ENCODE results near the gene CLASRP.
A peak's percentile ranks its signal among the peaks of the same experiment; 100 is the strongest.

CLASRP gene

GRCh38 chr19:45021971-45022370, 16.9 kb upstream of the CLASRP start:
- DNase-seq, result no peak

DNA sequence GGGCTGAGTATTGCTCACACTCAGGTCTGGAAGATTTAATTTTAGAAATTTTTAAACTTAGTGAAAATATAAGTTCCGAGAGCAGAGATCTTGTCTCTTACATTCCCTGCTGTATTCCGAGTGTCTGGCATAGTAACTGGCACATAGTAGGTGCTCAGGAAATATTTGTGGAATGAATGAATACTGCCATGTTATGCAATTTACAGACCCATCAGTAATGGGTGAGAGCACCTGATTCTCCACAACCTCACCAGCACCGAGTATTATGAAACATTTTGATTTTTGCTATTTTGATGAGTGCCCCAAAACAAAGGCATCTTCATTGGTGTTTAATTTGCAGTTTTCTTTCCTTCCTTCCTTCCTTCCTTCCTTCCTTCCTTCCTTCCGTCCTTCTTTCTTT, 15.8 kb upstream of the CLASRP start:
- DNase-seq, result no peak

GRCh38 chr19:45025264-45025663, 13.6 kb upstream of the CLASRP start:
- DNase-seq, result no peak

DNA sequence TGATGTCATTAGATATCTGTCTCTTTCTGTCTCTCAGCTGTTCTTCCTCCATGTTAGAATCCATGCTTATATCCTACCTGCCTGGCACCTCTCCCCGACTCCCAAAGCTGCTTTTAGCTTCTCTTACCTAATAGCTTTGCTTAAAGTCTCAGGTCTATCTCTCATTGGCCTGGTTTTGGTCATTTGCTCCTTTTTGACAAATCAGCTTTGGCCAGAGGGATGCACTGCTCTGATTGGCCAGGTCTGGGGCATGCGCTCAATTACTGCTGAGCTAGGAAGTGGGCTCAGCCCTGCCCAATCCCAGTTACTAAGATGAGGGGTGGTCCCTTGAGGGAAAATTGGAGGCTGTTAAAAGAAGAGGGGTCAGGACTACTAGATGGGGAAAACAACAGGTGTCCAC, 11.5 kb upstream of the CLASRP start:
- no peak for DNase-seq

- no peak for DNase-seq
These were observed 8.0 kb upstream of the CLASRP start for GRCh38 chr19:45030825-45031224.

DNA sequence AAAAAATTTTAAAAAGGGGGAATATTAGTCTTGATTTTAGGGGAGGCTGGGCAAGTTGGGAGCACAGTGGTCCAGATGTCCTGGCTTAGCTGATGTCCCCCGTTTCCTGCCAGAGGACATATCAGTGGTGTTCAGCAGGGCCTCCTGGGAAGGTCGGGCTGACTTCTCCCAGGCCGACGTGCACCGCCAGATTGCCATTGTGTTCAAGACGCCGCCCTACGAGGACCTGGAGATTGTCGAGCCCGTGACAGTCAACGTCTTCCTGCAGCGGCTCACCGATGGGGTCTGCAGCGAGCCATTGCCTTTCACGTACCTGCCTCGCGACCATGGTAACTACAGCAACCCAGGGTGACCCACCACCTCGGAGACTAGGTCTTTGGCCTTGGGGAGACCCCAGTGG, 6.4 kb upstream of the CLASRP start:
- DNase-seq, result no peak

DNA sequence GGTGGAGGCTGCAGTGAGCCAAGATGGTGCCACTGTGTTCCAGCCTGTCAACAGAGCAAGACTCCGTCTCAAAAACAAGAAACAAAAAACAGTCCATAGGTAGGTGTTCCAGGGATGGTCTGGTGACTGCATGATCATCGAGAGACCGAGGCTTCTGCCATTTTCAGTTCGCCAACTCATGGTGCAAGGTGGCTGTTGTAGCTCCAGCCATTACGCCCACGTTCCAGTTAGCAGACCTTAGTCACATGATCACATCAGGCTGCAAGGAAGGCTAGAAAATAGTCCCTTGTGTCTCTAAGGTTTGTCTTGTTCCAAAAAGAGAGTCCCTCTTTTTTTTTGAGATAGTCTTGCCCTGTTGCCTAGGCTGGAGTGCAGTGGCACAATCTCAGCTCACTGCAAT, 3.1 kb upstream of the CLASRP start:
- no peak for DNase-seq

- DNase-seq, result no peak
These were observed 1.3 kb upstream of the CLASRP start for GRCh38 chr19:45037393-45038169.

GRCh38 chr19:45040059-45040771, 1.4 kb downstream of the CLASRP start:
- DNase-seq, result no peak

DNA sequence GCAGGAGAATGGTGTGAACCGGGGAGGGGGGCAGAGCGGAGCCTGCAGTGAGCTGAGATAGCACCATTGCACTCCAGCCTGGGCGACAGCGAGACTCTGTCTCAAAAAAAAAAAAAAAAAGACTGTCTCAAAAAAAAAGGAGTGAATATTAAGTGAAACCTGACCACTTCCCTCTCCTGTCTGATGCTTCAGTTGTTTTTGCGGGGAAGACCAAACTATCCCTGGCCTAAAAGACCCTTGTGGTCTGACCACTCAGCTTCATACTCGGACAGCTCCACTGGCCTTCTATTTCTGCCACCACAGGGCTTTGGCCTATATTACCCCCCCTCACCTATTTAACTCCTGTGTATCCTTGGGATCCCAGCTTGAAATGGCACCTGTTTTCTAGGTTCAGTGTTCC, 2.3 kb downstream of the CLASRP start:
- DNase-seq, result no peak

- DNase-seq, result no peak
These were observed 7.0 kb downstream of the CLASRP start for GRCh38 chr19:45045671-45046353.

GRCh38 chr19:45046355-45046754, 7.5 kb downstream of the CLASRP start:
- DNase-seq, result no peak

DNA sequence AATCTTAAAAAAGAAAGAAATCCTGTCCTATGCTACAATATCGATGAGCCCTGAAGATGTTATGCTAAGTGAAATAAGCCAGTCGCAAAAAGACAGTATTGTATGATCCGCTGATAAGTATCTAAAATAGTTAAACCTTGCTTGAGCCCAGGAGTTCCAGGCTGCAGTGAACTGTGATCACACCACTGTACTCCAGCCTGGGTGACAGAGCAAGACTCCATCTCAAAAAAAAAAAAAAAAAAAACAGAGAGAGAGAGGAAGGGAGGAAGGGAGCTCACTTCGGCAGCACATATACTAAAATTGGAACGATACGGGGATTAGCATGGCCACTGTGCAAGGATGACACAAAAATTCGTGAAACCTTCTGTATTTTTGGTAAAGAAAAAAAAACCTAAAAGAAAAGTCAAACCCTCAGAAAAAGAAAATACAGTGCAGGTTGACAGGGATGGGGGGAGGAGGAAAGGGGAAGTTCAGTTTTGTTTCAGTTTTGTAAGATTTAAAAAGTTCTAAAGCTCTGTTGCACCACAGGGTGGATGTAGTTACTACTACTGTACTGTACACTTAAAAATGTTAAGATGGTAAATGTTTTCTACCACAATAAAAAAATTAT, 8.4 kb downstream of the CLASRP start:
- no peak for DNase-seq

GRCh38 chr19:45049073-45049736, 10.4 kb downstream of the CLASRP start:
- DNase-seq, result no peak

GRCh38 chr19:45050036-45050435, 11.2 kb downstream of the CLASRP start:
- no peak for DNase-seq

- no peak for DNase-seq
These were observed 13.2 kb downstream of the CLASRP start for GRCh38 chr19:45051929-45052579.

- no peak for DNase-seq
These were observed 18.0 kb downstream of the CLASRP start for GRCh38 chr19:45056831-45057230.

DNA sequence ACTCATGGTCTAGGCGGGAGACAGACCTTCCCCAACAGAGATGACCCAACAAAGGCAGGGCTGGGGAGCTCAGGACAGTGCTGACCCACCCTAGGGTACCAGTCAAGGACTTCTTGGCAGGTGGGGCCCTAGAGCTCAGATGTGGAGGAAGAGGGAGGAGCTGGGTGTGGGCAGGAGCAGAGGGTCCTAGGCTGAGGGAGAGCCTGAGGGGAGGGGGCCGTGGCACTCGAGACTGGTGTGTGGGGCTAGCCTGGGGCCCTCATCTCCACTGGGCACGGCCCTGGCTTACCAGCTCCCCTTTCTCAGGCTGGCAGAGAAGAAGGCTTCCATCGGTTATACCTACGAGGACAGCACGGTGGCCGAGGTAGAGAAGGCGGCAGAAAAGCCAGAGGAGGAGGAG, 18.6 kb downstream of the CLASRP start:
- no peak for DNase-seq

GRCh38 chr19:45058622-45059159, 19.8 kb downstream of the CLASRP start:
- DNase-seq, result no peak

DNA sequence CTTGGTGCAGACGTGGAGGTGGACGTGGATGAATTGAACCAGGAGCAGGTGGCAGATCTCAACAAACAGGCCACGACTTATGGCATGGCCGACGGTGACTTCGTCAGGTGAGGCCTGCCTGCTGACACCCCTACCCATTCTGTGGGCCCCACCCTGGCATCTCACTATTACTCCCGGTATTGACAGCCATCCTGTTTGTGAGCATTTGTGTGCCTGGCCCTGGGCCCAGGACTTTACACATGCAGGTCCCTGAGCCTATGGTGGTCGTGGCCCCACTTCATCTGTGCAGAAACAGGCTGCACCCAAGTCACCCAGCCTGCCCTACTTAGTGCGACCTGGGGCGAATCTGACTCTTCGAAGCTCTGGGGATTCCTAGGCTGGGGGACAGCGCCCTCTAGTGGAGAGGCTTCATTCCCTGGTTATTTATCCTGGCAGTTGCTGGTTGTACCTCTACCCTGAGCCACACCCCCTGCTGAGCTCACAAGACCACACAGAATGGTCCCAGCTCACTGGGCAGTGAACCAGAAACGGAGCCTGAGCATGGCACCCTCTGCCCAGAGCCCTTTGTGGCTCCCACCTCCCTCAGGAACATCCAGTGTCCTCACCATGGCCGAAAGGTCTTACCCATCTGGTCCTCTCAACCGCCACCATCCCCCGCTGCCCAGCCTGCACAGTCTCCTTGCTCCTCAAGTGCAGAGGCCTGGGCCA, 20.6 kb downstream of the CLASRP start:
- peak; percentile 86 to 90 for DNase-seq

GRCh38 chr19:45061965-45062364, 23.1 kb downstream of the CLASRP start:
- DNase-seq, result no peak

Data from stimulated activated CD4-positive, alpha-beta T cell treated with anti-CD3 and anti-CD28 coated beads, Interleukin-2, amount 100 ng/mL, for 24 hours (primary cell).